ENCODE measurements around the gene PSTPIP2. TPM values are rescaled to one million over a fixed set of nuclear protein-coding genes. Genes with fewer than 3 reads are reported as not detected.
"Not testable (repeated sequence)": the region's sequence is repeated elsewhere in the genome, so short reads cannot be mapped to it uniquely, and the experiment has no call there.

PSTPIP2 gene
- polyA plus RNA-seq, 3 donors: 9.1 to 11.7 (median 11.7) TPM

GRCh38 chr18:45959484-45959883 lies 112.6 kb downstream of the PSTPIP2 start:
- DNase-seq (ENCODE audit: extremely low read depth in 1 of 11, low read depth in 9 of 11, low spot score in 4 of 11): not testable (repeated sequence)

GRCh38 chr18:45958730-45959129 lies 113.3 kb downstream of the PSTPIP2 start:
- DNase-seq (ENCODE audit: extremely low read depth in 1 of 11, low read depth in 9 of 11, low spot score in 4 of 11): no peak

- DNase-seq (ENCODE audit: extremely low read depth in 1 of 11, low read depth in 9 of 11, low spot score in 4 of 11): no peak
Observed at GRCh38 chr18:45958027-45958426, 114.0 kb downstream of the PSTPIP2 start.

GRCh38 chr18:45957100-45957499 lies 115.0 kb downstream of the PSTPIP2 start:
- DNase-seq (ENCODE audit: extremely low read depth in 1 of 11, low read depth in 9 of 11, low spot score in 4 of 11): peak in 1 of 11 donors; percentile 3

GRCh38 chr18:45954070-45954934 lies 117.8 kb downstream of the PSTPIP2 start:
- no peak for DNase-seq (ENCODE audit: extremely low read depth in 1 of 11, low read depth in 9 of 11, low spot score in 4 of 11)

- DNase-seq (ENCODE audit: extremely low read depth in 1 of 11, low read depth in 9 of 11, low spot score in 4 of 11): no peak
Observed at GRCh38 chr18:45951016-45951714, 120.9 kb downstream of the PSTPIP2 start.

GRCh38 chr18:45945669-45946068 lies 126.4 kb downstream of the PSTPIP2 start:
- DNase-seq (ENCODE audit: extremely low read depth in 1 of 11, low read depth in 9 of 11, low spot score in 4 of 11): no peak

GRCh38 chr18:45940724-45941123 lies 131.3 kb downstream of the PSTPIP2 start:
- DNase-seq (ENCODE audit: extremely low read depth in 1 of 11, low read depth in 9 of 11, low spot score in 4 of 11): no peak

- no peak for DNase-seq (ENCODE audit: extremely low read depth in 1 of 11, low read depth in 9 of 11, low spot score in 4 of 11)
Observed at GRCh38 chr18:45939236-45939635, 132.8 kb downstream of the PSTPIP2 start.

GRCh38 chr18:45938488-45938935 lies 133.5 kb downstream of the PSTPIP2 start:
- no peak for DNase-seq (ENCODE audit: extremely low read depth in 1 of 11, low read depth in 9 of 11, low spot score in 4 of 11)

GRCh38 chr18:45935591-45936335 lies 136.3 kb downstream of the PSTPIP2 start:
- DNase-seq (ENCODE audit: extremely low read depth in 1 of 11, low read depth in 9 of 11, low spot score in 4 of 11): no peak

Other genes starting within 250 kb of the PSTPIP2 start
- gene SIGLEC15, start 246.6 kb downstream of the PSTPIP2 start, polyA plus RNA-seq (ENCODE audit: insufficient read length in 3 of 3): under 1 TPM; 0.33 to 0.64 (median 0.33) TPM
- 10 to 100 TPM; 17.7 to 30.8 (median 24.0) TPM for gene EPG5, start 104.9 kb downstream of the PSTPIP2 start, polyA plus RNA-seq (ENCODE audit: insufficient read length in 3 of 3)
- gene ATP5F1A, start 26.0 kb upstream of the PSTPIP2 start, polyA plus RNA-seq (ENCODE audit: insufficient read length in 3 of 3): 100 to 1,000 TPM; 672 to 722 (median 675) TPM
- gene HAUS1, start 32.1 kb upstream of the PSTPIP2 start, polyA plus RNA-seq (ENCODE audit: insufficient read length in 3 of 3): 10 to 100 TPM; 43.3 to 56.5 (median 53.7) TPM